Astrocyte (in vitro differentiated cells and primary cell): ENCODE results near the gene TBC1D24. TPM values are rescaled to one million over a fixed set of nuclear protein-coding genes. Genes with fewer than 3 reads are reported as not detected.

Experiments
- DNase-seq: peaks from one replicate; pipeline ENCODE4 v3.0.0-alpha.2; 2010; ENCODE audit warnings: low read depth
- FAIRE-seq: peaks from 2 replicates; lab custom pipeline; 2011; peaks lifted over from hg19 to GRCh38; lab: Jason Lieb, UNC
- H2AFZ ChIP-seq: 2 replicates; pipeline ENCODE4 v1.6.0; 2012; ENCODE audit warnings: low read depth, low read length, inconsistent platforms
- H3K27ac ChIP-seq: 2 replicates; pipeline ENCODE4 v1.5.1; 2011; ENCODE audit warnings: low read depth, low read length, inconsistent platforms
- H3K27me3 ChIP-seq: 2 replicates; pipeline ENCODE4 v1.6.0; 2011; ENCODE audit warnings: low read length, inconsistent platforms; ENCODE audit not compliant: insufficient read depth
- H3K36me3 ChIP-seq: 2 replicates; pipeline ENCODE4 v1.5.1; 2011; ENCODE audit warnings: low read length, inconsistent platforms; ENCODE audit not compliant: insufficient read depth
- H3K4me1 ChIP-seq: 2 replicates; pipeline ENCODE4 v1.5.1; 2011; ENCODE audit warnings: low read length, inconsistent platforms; ENCODE audit not compliant: insufficient read depth
- H3K4me2 ChIP-seq: 2 replicates; pipeline ENCODE4 v1.6.0; 2012; ENCODE audit warnings: low read length, inconsistent platforms
- H3K4me3 ChIP-seq: 2 replicates; pipeline ENCODE4 v1.5.1; 2011; ENCODE audit warnings: low read depth, mild to moderate bottlenecking, low read length, inconsistent platforms; ENCODE audit not compliant: insufficient read depth
- H3K79me2 ChIP-seq: 2 replicates; pipeline ENCODE4 v1.6.0; 2012; ENCODE audit warnings: mild to moderate bottlenecking, low read length, inconsistent platforms; ENCODE audit not compliant: insufficient read depth
- H3K9ac ChIP-seq: 2 replicates; pipeline ENCODE4 v1.6.0; 2012; ENCODE audit warnings: mild to moderate bottlenecking, low read length, inconsistent platforms
- H3K9me3 ChIP-seq: 2 replicates; pipeline ENCODE4 v1.5.1; 2012; ENCODE audit warnings: low read depth, mild to moderate bottlenecking, low read length, inconsistent platforms; ENCODE audit not compliant: insufficient read depth
- H4K20me1 ChIP-seq: 2 replicates; pipeline ENCODE4 v1.6.0; 2012; ENCODE audit warnings: low read length, inconsistent platforms; ENCODE audit not compliant: insufficient read depth
- H3K27ac Mint-ChIP-seq: one replicate; pipeline ENCODE4 v1.8.0; 2021; ENCODE audit warnings: mild to moderate bottlenecking, mixed read lengths; ENCODE audit not compliant: unreplicated experiment
- H3K27me3 Mint-ChIP-seq: one replicate; pipeline ENCODE4 v1.8.0; 2021; ENCODE audit warnings: low read depth, mixed read lengths; ENCODE audit not compliant: unreplicated experiment
- H3K36me3 Mint-ChIP-seq: one replicate; pipeline ENCODE4 v1.8.0; 2021; ENCODE audit warnings: low read depth, mixed read lengths; ENCODE audit not compliant: unreplicated experiment
- H3K4me1 Mint-ChIP-seq: one replicate; pipeline ENCODE4 v1.8.0; 2021; ENCODE audit warnings: low read depth, mixed read lengths; ENCODE audit not compliant: unreplicated experiment
- H3K4me3 Mint-ChIP-seq: one replicate; pipeline ENCODE4 v1.8.0; 2021; ENCODE audit warnings: mild to moderate bottlenecking, moderate library complexity, mixed read lengths; ENCODE audit not compliant: unreplicated experiment
- H3K9me3 Mint-ChIP-seq: one replicate; pipeline ENCODE4 v1.8.0; 2021; ENCODE audit warnings: mild to moderate bottlenecking, mixed read lengths; ENCODE audit not compliant: unreplicated experiment
- EZH2 ChIP-seq: IDR thresholded peaks from 2 replicates; pipeline ENCODE4 v1.6.1; 2012; ENCODE audit warnings: mild to moderate bottlenecking, low read length, inconsistent platforms; ENCODE audit not compliant: insufficient read depth
- total RNA-seq: library from RNA; stranded (reverse); gene quantifications from 2 replicates; pipeline ENCODE4 v1.2.1, GENCODE V29; 2021
- TF ChIP-seq, protein P1 (sequence below): IDR thresholded peaks from 2 replicates; pipeline ENCODE4 v1.5.1; 2011; ENCODE audit warnings: low read depth, mild to moderate bottlenecking, inconsistent platforms, low read length, moderate library complexity; ENCODE audit not compliant: insufficient read depth

Gene TBC1D24
- total RNA-seq, 1 donor from 2014 or later, result 13.4 TPM

DNA sequence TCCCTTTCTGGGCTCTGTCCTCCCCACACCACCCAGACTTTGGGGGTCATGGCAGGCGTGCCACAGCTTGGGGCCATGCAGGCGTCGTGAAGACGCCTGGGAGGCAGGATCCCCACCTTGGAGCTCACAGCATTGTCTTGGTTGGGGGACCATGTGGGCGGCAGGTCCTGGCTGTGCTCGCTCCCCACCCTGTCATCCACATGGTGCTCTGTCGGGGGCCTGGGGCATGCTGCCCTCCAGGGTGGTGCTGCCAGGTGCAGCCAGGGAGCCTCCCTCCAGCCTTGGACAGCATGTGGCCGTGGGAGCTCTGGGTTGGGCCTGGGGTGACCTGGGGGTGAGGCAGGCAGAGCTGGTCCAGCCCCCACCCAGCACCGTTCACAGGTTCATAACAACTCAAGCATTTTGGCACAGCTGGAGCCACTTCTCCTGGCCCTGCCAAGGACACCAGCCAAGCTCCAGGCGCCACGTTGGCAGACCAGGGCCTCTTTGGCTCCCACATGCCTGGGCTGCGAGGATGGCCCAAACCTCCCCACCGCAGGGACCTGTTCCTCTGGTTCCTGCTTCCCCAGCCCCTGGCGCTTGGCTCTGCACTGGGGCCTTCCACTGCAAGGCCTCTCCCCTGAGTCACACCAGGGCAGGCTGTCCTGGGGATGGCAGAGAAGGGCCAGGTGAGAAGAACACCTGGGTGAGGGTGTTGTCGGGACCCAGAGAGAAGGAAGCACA is 23.8 kb downstream of the TBC1D24 start:
- Mint-ChIP-seq H3K27ac (no peak overlapping the region), H3K27me3 (no peaks in the 10 kb centered on the region), H3K4me1 (peaks cover 8% of the 10 kb centered on the region), H3K4me3 (no peak overlapping the region), H3K36me3 (peaks cover 5% of the 10 kb centered on the region), H3K9me3 (no peaks in the 10 kb centered on the region)
- H3K9ac ChIP-seq, result no peak overlapping the region
- H3K4me3 ChIP-seq, result no peak overlapping the region
- TF ChIP-seq, protein P1, sequence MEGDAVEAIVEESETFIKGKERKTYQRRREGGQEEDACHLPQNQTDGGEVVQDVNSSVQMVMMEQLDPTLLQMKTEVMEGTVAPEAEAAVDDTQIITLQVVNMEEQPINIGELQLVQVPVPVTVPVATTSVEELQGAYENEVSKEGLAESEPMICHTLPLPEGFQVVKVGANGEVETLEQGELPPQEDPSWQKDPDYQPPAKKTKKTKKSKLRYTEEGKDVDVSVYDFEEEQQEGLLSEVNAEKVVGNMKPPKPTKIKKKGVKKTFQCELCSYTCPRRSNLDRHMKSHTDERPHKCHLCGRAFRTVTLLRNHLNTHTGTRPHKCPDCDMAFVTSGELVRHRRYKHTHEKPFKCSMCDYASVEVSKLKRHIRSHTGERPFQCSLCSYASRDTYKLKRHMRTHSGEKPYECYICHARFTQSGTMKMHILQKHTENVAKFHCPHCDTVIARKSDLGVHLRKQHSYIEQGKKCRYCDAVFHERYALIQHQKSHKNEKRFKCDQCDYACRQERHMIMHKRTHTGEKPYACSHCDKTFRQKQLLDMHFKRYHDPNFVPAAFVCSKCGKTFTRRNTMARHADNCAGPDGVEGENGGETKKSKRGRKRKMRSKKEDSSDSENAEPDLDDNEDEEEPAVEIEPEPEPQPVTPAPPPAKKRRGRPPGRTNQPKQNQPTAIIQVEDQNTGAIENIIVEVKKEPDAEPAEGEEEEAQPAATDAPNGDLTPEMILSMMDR, result no peak
- TF ChIP-seq EZH2, result no peak
- no peak overlapping the region for H2AFZ ChIP-seq
- no peak for DNase-seq
- FAIRE-seq, result no peak
- no peaks in the 10 kb centered on the region for H3K27me3 ChIP-seq
- no peak overlapping the region for H3K4me2 ChIP-seq
- H3K36me3 ChIP-seq, result no peaks in the 10 kb centered on the region
- H4K20me1 ChIP-seq, result peaks cover 19% of the 10 kb centered on the region
- H3K79me2 ChIP-seq, result no peaks in the 10 kb centered on the region
- H3K9me3 ChIP-seq, result no peaks in the 10 kb centered on the region
- H3K27ac ChIP-seq, result no peak overlapping the region
- peaks cover 12% of the 10 kb centered on the region for H3K4me1 ChIP-seq

DNA sequence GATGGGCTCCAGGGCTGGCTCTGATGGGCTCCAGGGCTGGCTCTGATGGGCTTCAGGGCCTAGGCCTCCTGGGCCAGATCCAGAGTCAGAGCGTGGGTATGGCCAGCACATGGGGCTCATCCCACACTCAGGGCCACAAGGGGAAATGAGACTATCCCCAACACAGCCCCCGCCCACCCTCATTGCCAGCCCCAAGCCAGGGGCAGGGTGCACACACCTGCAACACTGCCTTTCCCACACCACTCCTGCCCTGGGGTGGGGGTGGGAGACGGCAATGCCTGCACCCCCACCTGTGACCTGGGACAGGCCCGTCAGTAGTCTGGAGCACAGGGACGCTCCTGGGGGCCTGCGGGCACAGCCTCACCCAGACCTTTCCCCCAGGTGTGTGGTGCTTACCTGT is 24.5 kb downstream of the TBC1D24 start:
- FAIRE-seq (no peak), DNase-seq (no peak)
- Histone ChIP-seq H4K20me1 (peaks cover 19% of the 10 kb centered on the region), H3K27ac (no peak overlapping the region), H3K4me1 (peaks cover 12% of the 10 kb centered on the region), H3K36me3 (no peaks in the 10 kb centered on the region), H3K9me3 (no peaks in the 10 kb centered on the region), H2AFZ (no peak overlapping the region), H3K27me3 (no peaks in the 10 kb centered on the region), H3K4me3 (no peak overlapping the region), H3K79me2 (no peaks in the 10 kb centered on the region), H3K9ac (no peak overlapping the region), H3K4me2 (no peak overlapping the region)
- no peaks in the 10 kb centered on the region for H3K9me3 Mint-ChIP-seq
- peaks cover 8% of the 10 kb centered on the region for H3K4me1 Mint-ChIP-seq
- H3K4me3 Mint-ChIP-seq, result no peak overlapping the region
- H3K36me3 Mint-ChIP-seq, result peaks cover 5% of the 10 kb centered on the region
- TF ChIP-seq EZH2, result no peak
- TF ChIP-seq, protein P1, result no peak
- no peak overlapping the region for H3K27ac Mint-ChIP-seq
- no peaks in the 10 kb centered on the region for H3K27me3 Mint-ChIP-seq

DNA sequence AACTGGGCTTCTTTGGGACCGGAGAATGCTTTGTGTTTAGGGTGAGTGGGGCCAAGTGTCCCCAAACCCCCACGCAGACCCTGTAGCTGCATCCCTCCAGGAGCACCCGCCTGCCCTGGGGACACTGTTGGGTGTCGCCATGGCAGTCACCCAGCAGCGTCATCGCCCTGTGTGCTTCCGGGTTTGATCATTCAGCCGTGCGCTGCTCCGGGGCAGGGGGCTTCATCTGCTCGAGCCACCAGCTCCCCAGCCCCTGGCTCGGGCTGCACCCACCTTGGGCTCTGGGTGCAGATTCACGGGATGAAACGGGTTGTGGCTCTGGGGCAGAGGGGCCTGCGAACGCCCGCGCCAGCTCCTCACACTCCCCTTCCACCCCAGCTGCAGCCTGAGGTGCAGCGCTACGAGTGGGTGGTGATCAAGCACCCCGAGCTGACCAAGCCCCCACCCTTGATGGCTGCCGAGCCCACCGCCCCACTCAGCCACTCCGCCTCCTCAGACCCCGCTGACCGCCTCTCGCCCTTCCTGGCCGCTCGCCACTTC is 25.0 kb downstream of the TBC1D24 start:
- FAIRE-seq (no peak), DNase-seq (no peak)
- H3K27ac ChIP-seq, result no peak overlapping the region
- H3K36me3 ChIP-seq, result no peaks in the 10 kb centered on the region
- H3K9me3 ChIP-seq, result no peaks in the 10 kb centered on the region
- H3K36me3 Mint-ChIP-seq, result peaks cover 5% of the 10 kb centered on the region
- H3K27me3 ChIP-seq, result no peaks in the 10 kb centered on the region
- peaks cover 12% of the 10 kb centered on the region for H3K4me1 ChIP-seq
- no peak overlapping the region for H3K4me2 ChIP-seq
- H2AFZ ChIP-seq, result no peak overlapping the region
- TF ChIP-seq, protein P1, result no peak
- no peak for TF ChIP-seq EZH2
- peaks cover 19% of the 10 kb centered on the region for H4K20me1 ChIP-seq
- no peaks in the 10 kb centered on the region for H3K27me3 Mint-ChIP-seq
- no peak overlapping the region for H3K4me3 Mint-ChIP-seq
- no peaks in the 10 kb centered on the region for H3K9me3 Mint-ChIP-seq
- H3K79me2 ChIP-seq, result no peaks in the 10 kb centered on the region
- peaks cover 8% of the 10 kb centered on the region for H3K4me1 Mint-ChIP-seq
- no peak overlapping the region for H3K27ac Mint-ChIP-seq
- no peak overlapping the region for H3K4me3 ChIP-seq
- no peak overlapping the region for H3K9ac ChIP-seq
